COLO668 (cell line): Measurements from ENCODE around the gene MRPL54.

ENCODE experiments used
- DNase-seq: peaks from one replicate; lab custom pipeline; 2025; ENCODE audit not compliant: unreplicated experiment; lab: John Stamatoyannopoulos, UW

The MRPL54 gene

GRCh38 chr19:3762501-3763459 lies at the start of gene MRPL54:
TSS of gene MRPL54 (plus strand) at chr19:3762682. CDS start at chr19:3762701, 19 bp downstream.
- peak; percentile 99 for DNase-seq

GRCh38 chr19:3716147-3716668 lies 46.3 kb upstream of the MRPL54 start:
- no peak for DNase-seq

DNA sequence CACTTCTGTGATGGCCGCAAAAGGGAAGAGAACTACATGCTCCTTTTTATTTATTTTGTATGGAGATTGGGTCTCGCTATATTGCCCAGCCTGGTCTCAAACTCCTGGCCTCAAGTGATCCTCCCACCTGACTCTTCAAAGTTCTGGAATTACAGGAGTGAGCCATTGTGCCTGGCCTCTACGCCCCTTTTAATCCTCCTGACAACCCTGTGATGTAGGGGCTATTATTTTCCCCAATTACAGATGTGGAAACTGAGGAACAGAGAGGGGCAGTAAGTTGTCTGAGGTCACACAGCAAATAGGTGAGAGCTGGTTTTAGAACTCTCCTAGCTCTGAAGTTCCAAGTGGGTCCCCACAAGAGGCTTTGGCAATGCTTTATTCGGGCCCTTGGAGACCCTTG lies 42.6 kb upstream of the MRPL54 start:
- no peak for DNase-seq

GRCh38 chr19:3720349-3720917 lies 42.0 kb upstream of the MRPL54 start:
- no peak for DNase-seq

DNA sequence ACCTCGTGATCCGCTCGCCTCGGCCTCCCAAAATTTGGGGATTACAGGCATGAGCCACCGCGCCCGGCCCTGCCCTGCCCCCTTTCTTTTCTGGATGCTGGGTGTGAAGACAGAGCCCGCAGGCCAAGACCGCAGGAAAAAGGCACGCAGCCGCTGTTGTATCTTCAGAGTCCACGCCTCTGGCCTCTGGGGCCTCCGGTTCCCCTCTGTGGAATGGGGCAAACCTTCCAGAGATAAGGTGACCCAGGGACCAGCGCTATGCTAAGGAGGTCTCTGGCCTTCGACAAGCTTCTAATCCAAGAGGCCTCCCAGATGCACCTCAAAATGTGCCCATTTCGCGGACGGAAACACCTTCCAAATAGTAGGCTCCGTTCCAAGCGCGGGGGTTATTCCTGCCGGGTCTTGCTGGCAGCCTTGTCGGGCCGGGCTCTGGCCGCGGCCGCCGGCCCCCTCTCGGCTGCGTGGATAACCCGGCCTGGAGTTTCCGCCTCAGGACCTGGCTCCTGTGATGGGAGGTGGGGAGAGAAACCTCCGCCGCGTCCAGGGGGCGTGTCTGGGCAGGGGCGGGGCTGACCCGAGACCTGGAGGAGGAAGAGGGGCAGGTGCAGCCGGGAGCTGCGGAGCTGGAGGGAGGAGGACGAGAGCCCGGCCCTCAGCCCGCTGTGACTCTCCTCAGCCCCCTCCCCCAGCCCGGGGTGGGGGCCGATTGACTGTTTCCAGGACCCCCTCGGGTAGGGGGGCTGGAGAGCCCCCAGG lies 41.2 kb upstream of the MRPL54 start:
- peak; percentile 96 for DNase-seq

GRCh38 chr19:3721887-3722442 lies 40.5 kb upstream of the MRPL54 start:
- DNase-seq: no peak

GRCh38 chr19:3722443-3723109 lies 39.9 kb upstream of the MRPL54 start:
- peak; percentile 66 for DNase-seq

- DNase-seq: no peak
Observed at GRCh38 chr19:3723110-3723488, 39.4 kb upstream of the MRPL54 start.

DNA sequence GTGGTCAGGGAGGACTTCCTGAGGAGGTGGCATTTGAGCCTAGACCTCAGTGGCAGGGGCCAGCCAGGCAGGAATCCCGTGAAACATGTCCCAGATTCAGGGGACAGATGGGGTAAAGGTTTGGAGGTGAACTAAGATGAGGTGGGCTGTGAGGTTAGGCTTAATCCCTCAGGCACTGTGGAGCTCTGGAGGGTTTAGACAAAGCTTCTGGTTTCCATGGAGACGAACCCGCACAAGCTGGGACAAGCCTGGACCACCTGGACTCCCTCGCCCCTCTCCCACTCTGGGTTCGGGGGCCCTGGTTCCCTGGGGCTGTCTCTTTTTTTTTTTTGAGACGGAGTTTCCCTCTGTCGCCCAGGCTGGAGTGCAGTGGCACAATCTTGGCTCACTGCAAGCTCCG lies 38.6 kb upstream of the MRPL54 start:
- no peak for DNase-seq

DNA sequence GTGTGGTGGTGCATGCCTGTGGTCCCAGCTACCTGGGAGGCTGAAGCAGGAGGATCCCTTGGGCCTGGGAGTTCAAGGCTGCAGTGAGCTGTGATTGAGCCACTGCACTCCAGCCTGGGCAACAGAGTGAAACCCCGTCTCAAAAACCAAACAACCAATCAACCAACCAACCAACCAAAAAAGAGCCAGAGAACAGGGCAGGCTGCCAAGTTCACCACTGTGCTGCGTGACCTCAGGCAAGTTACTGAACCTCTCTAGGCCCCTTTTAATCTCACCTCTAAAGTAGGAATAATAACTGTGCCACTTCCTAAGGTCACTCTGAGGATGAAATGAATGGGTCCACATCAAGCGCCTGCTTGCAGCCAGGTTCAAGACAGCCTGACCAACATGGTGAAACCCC lies 37.4 kb upstream of the MRPL54 start:
- DNase-seq: no peak

- peak; percentile 81 for DNase-seq
Observed at GRCh38 chr19:3725640-3726310, 36.7 kb upstream of the MRPL54 start.

GRCh38 chr19:3730457-3730958 lies 32.0 kb upstream of the MRPL54 start:
- DNase-seq: no peak

- DNase-seq: no peak
Observed at GRCh38 chr19:3732108-3732507, 30.4 kb upstream of the MRPL54 start.

DNA sequence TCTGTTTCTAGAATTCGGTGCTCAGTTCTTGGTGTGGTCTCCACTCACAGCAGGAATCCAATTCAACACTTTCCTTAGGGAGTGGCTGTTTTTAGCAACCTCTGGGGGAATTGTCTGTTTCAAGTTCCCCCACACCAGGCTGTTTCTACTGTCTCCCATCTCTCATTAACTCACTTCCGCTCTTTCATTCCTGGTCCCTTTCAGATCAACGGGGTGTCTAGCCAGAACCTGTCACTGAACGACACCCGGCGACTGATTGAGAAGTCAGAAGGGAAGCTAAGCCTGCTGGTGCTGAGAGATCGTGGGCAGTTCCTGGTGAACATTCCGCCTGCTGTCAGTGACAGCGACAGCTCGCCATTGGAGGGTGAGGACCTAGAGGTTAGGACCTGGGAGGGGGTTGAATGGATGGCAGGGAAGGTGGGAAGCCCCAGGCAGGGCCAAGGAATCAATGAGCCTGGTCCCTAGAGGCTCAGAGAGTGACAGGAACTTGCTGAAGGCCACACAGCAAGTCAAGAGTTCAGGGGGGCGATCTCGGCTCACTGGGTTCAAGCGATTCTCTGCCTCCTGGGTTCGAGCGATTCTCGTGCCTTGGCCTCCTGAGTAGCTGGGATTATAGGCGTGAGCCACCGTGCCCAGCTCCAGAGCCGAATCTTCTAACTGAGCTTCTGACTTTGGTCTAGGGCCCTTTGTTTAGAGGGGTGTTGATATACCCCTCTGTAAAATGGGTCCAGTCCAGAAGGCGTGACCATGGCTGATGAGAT lies 28.8 kb upstream of the MRPL54 start:
- no peak for DNase-seq

- DNase-seq: no peak
Observed at GRCh38 chr19:3734310-3734600, 28.2 kb upstream of the MRPL54 start.

DNA sequence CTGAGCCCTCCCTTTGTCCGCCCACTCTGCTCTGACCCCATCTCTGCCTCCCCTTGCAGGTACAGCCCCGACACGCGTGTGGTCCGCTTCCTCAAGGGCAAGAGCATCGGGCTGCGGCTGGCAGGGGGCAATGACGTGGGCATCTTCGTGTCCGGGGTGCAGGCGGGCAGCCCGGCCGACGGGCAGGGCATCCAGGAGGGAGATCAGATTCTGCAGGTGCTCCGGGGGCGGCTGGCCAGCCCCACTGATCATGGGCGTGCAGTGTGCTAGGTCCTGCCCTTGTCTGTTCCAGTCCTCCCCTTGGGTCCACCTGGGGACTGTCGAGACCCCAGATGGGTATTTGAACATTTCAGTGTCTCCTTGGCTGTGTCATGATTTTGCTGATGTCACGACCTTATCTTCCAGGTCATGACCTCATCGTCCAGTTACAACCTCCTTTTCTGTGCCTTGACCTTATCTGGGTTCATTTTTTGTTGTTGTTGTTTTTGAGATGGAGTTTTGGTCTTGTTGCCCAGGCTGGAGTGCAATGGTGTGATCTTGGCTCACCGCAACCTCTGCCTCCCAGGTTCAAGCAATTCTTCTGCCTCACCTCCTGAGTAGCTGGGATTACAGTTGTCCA lies 26.3 kb upstream of the MRPL54 start:
- DNase-seq: no peak

DNA sequence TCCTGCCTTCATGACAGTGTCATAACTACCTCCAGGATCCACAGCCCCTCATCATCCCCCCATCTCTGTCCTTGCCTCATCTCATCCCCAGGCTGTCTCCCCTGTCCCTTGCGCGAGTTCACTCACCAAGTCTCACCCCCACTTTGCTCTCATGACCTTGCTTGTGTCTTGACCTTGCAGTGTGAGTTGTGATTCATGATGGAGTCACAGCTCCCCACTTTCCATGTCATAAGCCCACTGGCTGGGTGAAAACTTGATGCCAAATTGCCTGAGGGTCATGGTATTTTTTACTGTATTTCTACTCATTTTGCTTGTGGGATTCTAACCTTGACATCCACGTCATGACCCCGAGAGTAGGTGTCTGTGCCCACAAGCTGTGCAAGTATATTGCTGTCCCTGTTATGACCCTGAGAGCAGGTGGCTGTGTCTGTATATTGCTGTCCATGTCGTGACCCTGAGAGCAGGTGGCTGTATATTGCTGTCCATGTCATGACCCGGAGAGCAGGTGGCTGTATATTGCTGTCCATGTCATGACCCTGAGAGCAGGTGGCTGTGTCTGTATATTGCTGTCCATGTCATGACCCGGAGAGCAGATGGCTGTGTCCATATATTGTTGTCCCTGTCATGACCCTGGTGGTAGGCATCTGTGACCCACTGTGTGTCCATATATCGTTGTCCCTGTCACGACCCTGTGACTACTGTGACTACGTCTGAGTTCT lies 24.8 kb upstream of the MRPL54 start:
- DNase-seq: no peak

GRCh38 chr19:3738477-3739220 lies 23.8 kb upstream of the MRPL54 start:
- no peak for DNase-seq
